ENCODE results near the gene F5.

The F5 gene

DNA sequence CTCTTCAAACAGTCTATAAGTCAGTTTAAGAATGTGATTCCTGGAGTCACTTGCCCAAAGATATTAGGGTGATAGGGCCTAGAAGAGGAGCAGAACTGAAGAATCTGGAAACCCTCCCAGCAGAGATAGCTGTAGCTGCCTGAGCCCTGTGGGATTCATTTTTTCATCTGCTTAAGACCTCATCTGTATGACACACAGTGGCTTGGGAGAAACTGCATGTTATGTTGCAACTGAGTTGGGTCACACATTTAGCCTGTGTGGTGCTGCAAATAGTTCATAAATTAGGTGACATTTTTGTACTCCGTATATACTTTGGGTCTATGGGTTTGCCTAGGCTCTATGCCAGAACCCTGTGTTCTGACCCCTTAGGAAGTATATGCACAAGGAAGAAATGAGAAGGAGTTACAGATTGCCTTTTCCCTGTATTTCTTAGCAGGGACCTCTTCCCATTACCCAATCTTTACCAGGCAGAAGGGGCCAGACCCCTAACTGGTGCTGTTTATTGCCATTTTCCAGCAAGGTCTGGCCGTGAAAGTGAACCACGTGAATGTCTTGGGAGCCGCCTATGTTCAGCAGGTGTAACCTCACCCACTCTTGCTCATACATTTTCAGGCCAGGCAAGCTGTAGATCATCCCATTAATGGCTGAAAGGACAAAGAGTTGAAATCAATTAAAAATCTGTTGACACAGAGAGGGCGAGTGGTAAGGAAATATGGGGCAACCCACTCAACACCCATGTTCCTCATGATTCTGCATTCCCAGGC, 58.6 kb downstream of the F5 start:
- Histone ChIP-seq H3K36me3 (ENCODE audit: insufficient read depth, low read length) (no peaks in the 10 kb centered on the region), H3K9me3 (ENCODE audit: low read depth, low read length) (no peaks in the 10 kb centered on the region), H3K9ac (ENCODE audit: insufficient read length) (no peak overlapping the region), H3K4me3 (no peak overlapping the region), H3K27ac (peak overlapping the region; percentile 75; the same call in 1 of the 2 replicates)
- no peak for TF ChIP-seq EZH2 (IDR thresholded peaks at IDR 0.05)
- no peak for TF ChIP-seq POLR2AphosphoS5 (IDR thresholded peaks at IDR 0.05; ENCODE audit: borderline replicate concordance, low read depth, low read length)
- no peak for TF ChIP-seq FOXP2 (optimal IDR thresholded peaks at IDR 0.05; ENCODE audit: control extremely low read depth, extremely low read length, insufficient read depth)
- no peak for DNase-seq (ENCODE audit: low read depth, low spot score)

DNA sequence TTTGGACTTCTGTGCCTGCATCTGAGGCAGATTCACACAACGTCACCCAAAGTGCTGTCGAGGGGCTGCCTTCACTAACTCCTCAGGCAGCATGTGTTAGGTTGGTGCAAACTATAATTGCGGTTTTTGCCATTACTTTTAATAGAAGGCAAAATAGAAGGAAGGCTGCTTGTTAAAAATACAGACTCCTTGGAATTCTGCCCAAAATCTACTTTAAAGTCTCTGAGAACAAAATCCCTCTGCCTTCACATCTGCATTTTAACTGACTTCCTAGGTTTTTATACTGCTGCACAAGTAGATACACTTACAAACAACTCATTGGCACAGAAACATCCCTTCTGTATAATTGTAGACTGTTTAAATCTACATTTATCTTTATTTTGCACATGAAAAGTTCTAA, 59.3 kb downstream of the F5 start:
- TF ChIP-seq EZH2 (IDR thresholded peaks at IDR 0.05) (no peak), POLR2AphosphoS5 (IDR thresholded peaks at IDR 0.05; ENCODE audit: borderline replicate concordance, low read depth, low read length) (no peak), FOXP2 (optimal IDR thresholded peaks at IDR 0.05; ENCODE audit: control extremely low read depth, extremely low read length, insufficient read depth) (no peak)
- Histone ChIP-seq H3K4me3 (peak overlapping the region; percentile 52), H3K27ac (peak overlapping the region; percentile 75; the same call in 1 of the 2 replicates), H3K9ac (ENCODE audit: insufficient read length) (no peak overlapping the region), H3K9me3 (ENCODE audit: low read depth, low read length) (no peaks in the 10 kb centered on the region), H3K36me3 (ENCODE audit: insufficient read depth, low read length) (no peaks in the 10 kb centered on the region)
- peak; percentile 72 for DNase-seq (ENCODE audit: low read depth, low spot score)

GRCh38 chr1:169526120-169526832, 60.0 kb downstream of the F5 start:
- no peak for DNase-seq (ENCODE audit: low read depth, low spot score)
- Histone ChIP-seq H3K36me3 (ENCODE audit: insufficient read depth, low read length) (no peaks in the 10 kb centered on the region), H3K27ac (peak overlapping the region; percentile 25; the same call in 1 of the 2 replicates), H3K9ac (ENCODE audit: insufficient read length) (no peak overlapping the region), H3K9me3 (ENCODE audit: low read depth, low read length) (no peaks in the 10 kb centered on the region), H3K4me3 (0 out of 2 replicates have a peak overlapping the region, but pooled peaks have one; percentile 30)
- TF ChIP-seq EZH2 (IDR thresholded peaks at IDR 0.05) (no peak), FOXP2 (optimal IDR thresholded peaks at IDR 0.05; ENCODE audit: control extremely low read depth, extremely low read length, insufficient read depth) (no peak), POLR2AphosphoS5 (IDR thresholded peaks at IDR 0.05; ENCODE audit: borderline replicate concordance, low read depth, low read length) (no peak)

GRCh38 chr1:169525391-169525790, 60.9 kb downstream of the F5 start:
- TF ChIP-seq POLR2AphosphoS5 (IDR thresholded peaks at IDR 0.05; ENCODE audit: borderline replicate concordance, low read depth, low read length) (no peak), EZH2 (IDR thresholded peaks at IDR 0.05) (no peak), FOXP2 (optimal IDR thresholded peaks at IDR 0.05; ENCODE audit: control extremely low read depth, extremely low read length, insufficient read depth) (no peak)
- Histone ChIP-seq H3K36me3 (ENCODE audit: insufficient read depth, low read length) (no peaks in the 10 kb centered on the region), H3K9ac (ENCODE audit: insufficient read length) (no peak overlapping the region), H3K9me3 (ENCODE audit: low read depth, low read length) (no peaks in the 10 kb centered on the region), H3K4me3 (no peak overlapping the region), H3K27ac (no peak overlapping the region)
- DNase-seq (ENCODE audit: low read depth, low spot score) = no peak

- Histone ChIP-seq H3K27ac (no peak overlapping the region), H3K4me3 (no peak overlapping the region), H3K9ac (ENCODE audit: insufficient read length) (no peak overlapping the region), H3K36me3 (ENCODE audit: insufficient read depth, low read length) (no peaks in the 10 kb centered on the region), H3K9me3 (ENCODE audit: low read depth, low read length) (no peaks in the 10 kb centered on the region)
- TF ChIP-seq EZH2 (IDR thresholded peaks at IDR 0.05) (no peak), POLR2AphosphoS5 (IDR thresholded peaks at IDR 0.05; ENCODE audit: borderline replicate concordance, low read depth, low read length) (no peak), FOXP2 (optimal IDR thresholded peaks at IDR 0.05; ENCODE audit: control extremely low read depth, extremely low read length, insufficient read depth) (no peak)
- DNase-seq (ENCODE audit: low read depth, low spot score) = no peak
Observed at GRCh38 chr1:169523904-169524303, 62.4 kb downstream of the F5 start.

- no peak overlapping the region for H3K4me3 ChIP-seq
- DNase-seq (ENCODE audit: low read depth, low spot score) = no peak
- H3K27ac ChIP-seq = no peak overlapping the region
- TF ChIP-seq POLR2AphosphoS5 (IDR thresholded peaks at IDR 0.05; ENCODE audit: borderline replicate concordance, low read depth, low read length) (no peak), FOXP2 (optimal IDR thresholded peaks at IDR 0.05; ENCODE audit: control extremely low read depth, extremely low read length, insufficient read depth) (no peak), EZH2 (IDR thresholded peaks at IDR 0.05) (no peak)
- no peak overlapping the region for H3K9ac ChIP-seq (ENCODE audit: insufficient read length)
- H3K36me3 ChIP-seq (ENCODE audit: insufficient read depth, low read length) = no peaks in the 10 kb centered on the region
- no peaks in the 10 kb centered on the region for H3K9me3 ChIP-seq (ENCODE audit: low read depth, low read length)
Observed at GRCh38 chr1:169521226-169521625, 65.1 kb downstream of the F5 start.

- Histone ChIP-seq H3K4me3 (no peak overlapping the region), H3K9ac (ENCODE audit: insufficient read length) (no peak overlapping the region), H3K9me3 (ENCODE audit: low read depth, low read length) (no peaks in the 10 kb centered on the region), H3K27ac (no peak overlapping the region), H3K36me3 (ENCODE audit: insufficient read depth, low read length) (no peaks in the 10 kb centered on the region)
- no peak for TF ChIP-seq EZH2 (IDR thresholded peaks at IDR 0.05)
- no peak for TF ChIP-seq POLR2AphosphoS5 (IDR thresholded peaks at IDR 0.05; ENCODE audit: borderline replicate concordance, low read depth, low read length)
- TF ChIP-seq FOXP2 (optimal IDR thresholded peaks at IDR 0.05; ENCODE audit: control extremely low read depth, extremely low read length, insufficient read depth) = no peak
- DNase-seq (ENCODE audit: low read depth, low spot score) = no peak
Observed at GRCh38 chr1:169517558-169518186, 68.6 kb downstream of the F5 start.

- DNase-seq (ENCODE audit: low read depth, low spot score) = no peak
- Histone ChIP-seq H3K9ac (ENCODE audit: insufficient read length) (no peak overlapping the region), H3K9me3 (ENCODE audit: low read depth, low read length) (no peaks in the 10 kb centered on the region), H3K4me3 (no peak overlapping the region), H3K36me3 (ENCODE audit: insufficient read depth, low read length) (no peaks in the 10 kb centered on the region), H3K27ac (no peak overlapping the region)
- no peak for TF ChIP-seq FOXP2 (optimal IDR thresholded peaks at IDR 0.05; ENCODE audit: control extremely low read depth, extremely low read length, insufficient read depth)
- no peak for TF ChIP-seq EZH2 (IDR thresholded peaks at IDR 0.05)
- no peak for TF ChIP-seq POLR2AphosphoS5 (IDR thresholded peaks at IDR 0.05; ENCODE audit: borderline replicate concordance, low read depth, low read length)
Observed at GRCh38 chr1:169515641-169516040, 70.6 kb downstream of the F5 start.
